Measurements from ENCODE around the gene SORD. TPM values are rescaled to one million over a fixed set of nuclear protein-coding genes. Genes with fewer than 3 reads are reported as not detected.
A peak's percentile ranks its signal among the peaks of the same experiment; 100 is the strongest.
"Not testable (repeated sequence)": the region's sequence is repeated elsewhere in the genome, so short reads cannot be mapped to it uniquely, and the experiment has no call there.

Gene SORD
- total RNA-seq, 1 experiment from 2014 or later: 44.3 TPM

DNA sequence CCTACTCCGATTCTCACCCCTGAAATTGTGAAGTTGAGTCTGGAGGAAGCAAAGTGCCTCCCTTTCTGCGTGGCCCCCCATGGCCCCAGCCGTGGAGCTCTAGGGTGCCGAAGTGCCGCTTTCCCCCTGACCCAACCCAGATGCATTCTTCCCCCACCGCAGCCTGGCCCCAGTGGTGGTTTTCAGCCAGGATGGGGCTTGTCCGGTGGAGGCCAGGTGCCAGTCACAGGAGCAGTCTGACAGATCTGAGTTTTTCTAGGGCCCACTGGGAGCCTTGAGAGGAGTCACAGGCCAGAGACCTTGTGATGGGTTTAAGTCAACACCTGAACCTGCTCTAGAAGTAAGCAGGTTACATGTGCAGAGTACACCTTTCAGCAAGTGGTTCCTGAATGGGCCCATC lies 39.3 kb downstream of the SORD start:
- DNase-seq (ENCODE audit: low read depth): not testable (repeated sequence)

DNA sequence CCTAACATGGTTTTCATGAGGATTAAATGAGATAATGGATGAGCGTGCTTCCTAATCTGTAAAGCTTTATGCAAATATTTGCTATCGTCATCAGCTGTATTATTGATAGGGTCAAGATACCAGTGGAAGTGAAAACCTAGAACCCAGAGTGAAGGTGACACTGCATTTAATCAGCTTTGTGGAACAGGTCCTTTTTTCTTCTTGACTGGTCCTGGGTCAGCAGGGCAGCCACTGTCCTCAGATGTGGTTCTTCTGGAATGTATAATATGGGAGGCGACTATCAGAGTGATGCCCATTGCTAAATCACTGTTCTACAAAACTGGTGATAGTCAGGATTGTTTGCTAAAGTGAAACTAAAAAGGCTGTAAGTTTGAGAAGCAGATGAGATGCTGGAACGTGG lies 41.4 kb downstream of the SORD start:
- DNase-seq (ENCODE audit: low read depth): peak; percentile 26

DNA sequence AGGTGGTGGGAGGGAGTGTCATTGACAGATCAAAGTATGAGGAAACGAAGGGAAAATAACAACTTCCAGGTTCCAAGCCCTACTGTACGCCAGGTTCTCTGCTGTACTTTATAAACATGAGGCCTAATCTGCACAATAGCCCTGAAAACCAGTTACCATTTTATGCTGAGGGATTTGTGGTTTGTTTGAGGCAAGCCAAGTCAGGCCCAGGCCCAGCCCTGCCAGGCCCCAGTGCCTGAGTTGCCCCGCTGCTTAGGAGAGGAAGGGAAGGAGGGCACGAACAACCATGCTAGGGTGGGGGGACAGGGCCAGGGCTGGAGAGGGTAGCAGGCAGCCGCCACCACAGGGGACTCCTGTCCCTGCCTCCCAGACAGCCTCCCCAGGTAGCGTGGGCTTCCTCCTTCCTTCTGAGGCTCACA lies 47.0 kb downstream of the SORD start:
- DNase-seq (ENCODE audit: low read depth): not testable (repeated sequence)

DNA sequence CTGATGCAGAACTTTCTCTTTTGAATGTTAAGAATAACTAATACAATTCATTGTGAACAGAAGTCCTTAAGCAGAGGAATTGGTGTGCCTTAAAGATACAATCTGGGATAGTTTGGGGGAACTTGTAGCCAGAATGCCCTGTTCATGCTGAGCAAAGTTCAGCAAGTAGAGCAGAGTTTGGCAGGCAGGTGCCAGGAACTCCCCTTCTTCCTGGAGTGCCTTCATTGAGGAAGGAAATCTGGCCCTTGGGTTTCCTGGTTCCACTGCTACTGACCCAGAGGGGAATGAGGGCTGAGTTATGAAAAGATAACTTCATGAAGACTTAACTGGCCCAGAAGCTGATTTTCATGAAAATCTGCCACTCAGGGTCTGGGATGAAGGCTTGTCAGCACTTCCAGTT lies 50.6 kb downstream of the SORD start:
- not testable (repeated sequence) for DNase-seq (ENCODE audit: low read depth)

DNA sequence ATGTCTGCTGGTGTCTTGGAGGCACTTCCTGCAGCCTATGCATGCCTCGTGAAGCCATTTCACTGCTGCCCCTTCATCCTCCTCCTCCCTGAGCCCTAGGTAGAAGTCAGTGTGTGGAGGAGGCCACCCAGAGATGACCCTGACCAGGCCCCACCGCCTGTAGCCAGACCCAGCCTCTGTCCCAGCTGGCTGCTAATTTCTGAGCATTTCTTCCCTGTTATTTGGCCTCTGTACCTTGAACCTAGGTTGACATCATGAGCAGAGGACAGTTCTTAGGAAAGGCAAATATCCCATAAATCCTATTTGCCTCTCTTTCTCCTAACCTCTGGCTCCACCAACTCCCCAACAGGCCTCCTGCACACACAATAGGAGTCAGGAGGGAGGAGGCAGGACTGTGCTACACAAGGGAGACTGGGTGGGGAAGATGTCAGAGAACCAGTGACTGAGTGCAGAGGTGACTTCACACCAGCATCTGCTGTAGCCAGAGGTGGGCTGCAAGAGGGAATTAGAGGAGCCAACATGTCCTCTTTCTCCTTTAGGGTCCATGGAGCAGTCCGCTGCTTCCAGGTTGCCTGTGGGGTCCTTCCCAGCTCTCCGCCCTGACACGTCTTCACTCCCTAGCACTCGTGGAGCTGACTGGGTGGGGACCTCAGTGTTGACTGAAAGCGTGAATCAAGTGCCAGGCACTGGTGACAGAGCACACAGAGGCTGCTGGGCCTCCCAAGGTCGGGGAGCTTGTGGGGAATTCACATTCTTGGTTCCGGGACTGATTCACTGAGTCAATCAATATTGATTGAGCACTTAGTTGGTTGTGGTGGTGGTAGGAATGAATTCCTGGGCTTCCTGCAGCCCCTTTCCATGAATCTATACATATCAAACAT lies 52.7 kb downstream of the SORD start:
- not testable (repeated sequence) for DNase-seq (ENCODE audit: low read depth)

DNA sequence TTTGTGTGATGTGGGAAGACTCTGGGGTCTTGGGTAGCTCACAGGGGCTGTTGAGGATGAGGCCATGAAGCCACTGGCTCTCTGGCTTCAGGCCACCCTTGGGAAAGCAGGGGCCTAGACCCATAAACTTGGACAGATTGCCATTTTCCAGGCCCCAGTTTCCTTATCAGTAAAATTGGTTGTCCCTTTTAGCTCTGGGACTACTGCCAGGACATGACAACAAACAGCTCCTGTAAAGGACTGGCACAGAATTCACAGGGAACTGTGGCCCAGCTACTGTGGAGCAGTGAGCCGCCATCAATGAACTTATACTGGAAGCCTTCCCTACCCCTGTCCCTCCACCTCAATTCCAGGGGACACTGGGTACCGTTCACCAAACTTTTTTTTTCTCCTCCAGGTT lies 54.4 kb downstream of the SORD start:
- DNase-seq (ENCODE audit: low read depth): not testable (repeated sequence)

DNA sequence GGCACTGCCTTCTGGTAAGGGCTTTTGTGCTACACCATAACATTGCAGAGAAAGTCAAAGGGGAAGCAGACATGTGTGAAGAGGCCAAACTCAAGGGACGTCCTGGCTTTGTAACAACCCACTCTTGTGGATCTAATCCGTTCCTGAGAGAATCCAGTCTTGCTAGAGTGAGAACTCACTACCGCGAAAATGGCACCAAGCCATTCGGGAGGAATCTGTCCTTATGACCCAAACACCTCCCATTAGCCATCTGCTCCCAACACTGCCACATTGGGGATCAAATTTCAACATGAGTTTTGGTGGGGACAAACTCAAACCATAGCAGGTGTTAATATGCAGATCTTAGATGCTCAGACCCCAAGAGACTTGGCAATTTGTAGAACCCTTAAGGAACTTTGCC lies 56.2 kb downstream of the SORD start:
- DNase-seq (ENCODE audit: low read depth): not testable (repeated sequence)

DNA sequence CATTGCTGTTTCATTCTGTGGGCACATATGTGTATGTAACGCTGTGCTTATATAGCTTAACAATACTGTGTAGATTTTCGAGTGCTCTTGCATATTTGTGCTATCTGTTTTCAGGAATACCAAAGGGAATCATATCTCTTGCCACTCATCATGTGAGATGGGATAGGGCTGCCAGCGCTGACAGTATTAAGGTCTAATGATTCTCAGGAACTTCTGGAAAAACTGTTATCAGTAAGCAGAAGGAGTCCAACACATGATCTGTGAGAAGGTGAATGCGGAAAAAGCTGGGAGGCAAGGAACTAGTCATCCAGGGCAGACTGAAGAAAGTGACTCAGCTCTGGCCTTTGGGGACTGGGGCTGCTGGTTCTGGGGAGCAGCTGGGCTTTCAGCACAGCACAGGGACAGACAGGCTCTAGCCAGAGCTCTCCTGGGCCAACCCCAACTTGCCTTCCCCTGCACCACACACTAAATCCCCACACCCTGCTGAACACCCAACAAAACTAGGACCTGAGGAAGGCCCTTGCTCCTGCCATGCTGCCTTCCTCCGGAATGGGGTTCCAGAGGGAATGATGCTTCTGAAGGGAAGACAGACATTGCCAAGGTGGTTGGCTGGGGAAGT lies 56.7 kb downstream of the SORD start:
- DNase-seq (ENCODE audit: low read depth): not testable (repeated sequence)

DNA sequence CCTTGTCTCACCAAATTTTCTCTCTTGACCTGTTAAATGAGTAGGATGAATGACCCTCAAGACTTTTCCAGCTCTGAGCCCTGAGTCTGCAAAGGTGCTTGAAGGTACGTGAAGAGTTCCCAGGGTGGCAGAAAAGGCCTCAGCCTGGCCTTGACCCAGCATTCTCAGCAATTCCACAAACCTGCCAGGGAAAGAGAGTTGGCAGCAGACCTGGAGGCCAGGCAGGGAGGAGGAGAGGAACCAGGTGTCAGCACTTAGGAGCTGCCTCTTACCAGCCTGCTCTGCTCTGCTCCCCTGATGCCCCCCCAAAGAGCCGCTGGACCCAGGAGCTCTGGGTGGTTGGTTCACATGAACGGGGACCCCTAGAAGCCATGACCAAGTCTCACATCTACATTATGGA lies 57.6 kb downstream of the SORD start:
- not testable (repeated sequence) for DNase-seq (ENCODE audit: low read depth)

DNA sequence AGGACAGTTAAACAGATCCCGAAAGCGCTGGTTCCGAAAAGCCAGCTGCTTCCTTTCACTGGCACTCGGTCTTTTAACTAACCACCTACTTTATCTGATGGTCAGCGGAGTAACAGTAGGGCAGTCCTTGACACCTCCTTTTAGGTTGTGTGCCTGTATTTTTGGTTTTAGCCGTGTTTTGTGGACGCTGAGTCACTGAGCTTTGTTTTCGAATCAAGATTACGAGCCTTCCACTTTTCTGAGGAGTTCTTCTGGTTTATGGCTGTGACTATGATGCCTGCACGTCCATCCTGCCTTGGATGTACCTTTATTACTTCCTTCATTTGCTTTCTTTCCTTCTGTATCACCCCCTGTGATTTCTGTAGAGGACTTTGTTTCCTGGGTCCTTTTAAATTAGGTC lies 59.4 kb downstream of the SORD start:
- DNase-seq (ENCODE audit: low read depth): not testable (repeated sequence)

DNA sequence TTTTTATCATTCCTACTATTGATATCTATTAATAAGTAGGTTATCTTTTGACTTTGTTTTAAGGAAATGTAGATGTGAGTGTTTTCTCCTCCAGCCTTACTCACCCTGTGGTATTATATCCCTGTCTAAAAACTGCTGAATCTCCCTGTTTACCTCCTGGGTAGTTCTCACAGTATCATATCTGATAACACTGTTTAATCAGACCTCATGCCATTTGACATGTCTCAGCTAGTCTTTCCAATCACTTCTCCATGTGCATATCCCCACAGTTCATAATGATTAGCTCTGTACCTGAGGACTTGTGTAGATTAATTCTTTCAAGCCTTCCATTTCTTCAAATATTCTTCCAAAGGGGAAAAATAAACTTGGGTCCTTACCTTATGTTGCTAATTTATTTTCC lies 60.2 kb downstream of the SORD start:
- no peak for DNase-seq (ENCODE audit: low read depth)

DNA sequence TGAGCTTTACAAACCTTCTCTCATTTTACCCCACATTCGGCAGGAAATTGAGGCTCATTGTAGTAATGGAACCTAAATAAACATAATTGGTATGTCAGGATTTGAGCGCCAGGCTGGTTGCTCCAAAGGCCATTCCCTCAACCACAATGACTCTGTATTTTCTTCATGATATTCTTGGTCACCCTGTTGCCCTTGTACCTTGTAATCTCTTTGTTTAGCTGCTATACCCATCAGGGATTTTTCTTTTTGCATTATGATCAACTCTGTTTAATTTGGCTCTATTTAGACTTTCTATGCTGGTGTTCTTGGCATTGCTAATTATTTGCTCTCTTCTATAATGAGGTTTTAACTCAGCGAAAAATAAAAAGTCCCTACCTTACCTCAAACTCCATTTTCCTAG lies 61.2 kb downstream of the SORD start:
- DNase-seq (ENCODE audit: low read depth): no peak

DNA sequence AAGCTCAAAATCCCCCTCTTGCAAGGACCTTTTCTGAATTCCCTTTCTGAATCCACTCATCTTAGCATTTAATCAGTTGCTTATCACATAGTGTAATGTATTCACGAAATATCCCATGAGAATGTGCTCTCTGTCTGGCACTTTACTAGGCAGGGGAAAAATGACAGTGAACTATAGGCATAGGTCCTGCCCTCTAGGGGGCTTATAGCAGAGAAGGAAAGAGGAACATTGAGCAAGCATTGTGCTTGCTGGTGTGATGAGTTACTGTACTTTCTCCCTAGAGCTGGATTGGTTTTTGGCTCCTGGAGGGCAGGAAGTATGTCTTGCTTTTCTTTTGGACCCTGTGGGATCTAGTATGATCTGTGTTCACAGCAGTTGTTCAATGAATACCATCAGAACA lies 64.5 kb downstream of the SORD start:
- no peak for DNase-seq (ENCODE audit: low read depth)

DNA sequence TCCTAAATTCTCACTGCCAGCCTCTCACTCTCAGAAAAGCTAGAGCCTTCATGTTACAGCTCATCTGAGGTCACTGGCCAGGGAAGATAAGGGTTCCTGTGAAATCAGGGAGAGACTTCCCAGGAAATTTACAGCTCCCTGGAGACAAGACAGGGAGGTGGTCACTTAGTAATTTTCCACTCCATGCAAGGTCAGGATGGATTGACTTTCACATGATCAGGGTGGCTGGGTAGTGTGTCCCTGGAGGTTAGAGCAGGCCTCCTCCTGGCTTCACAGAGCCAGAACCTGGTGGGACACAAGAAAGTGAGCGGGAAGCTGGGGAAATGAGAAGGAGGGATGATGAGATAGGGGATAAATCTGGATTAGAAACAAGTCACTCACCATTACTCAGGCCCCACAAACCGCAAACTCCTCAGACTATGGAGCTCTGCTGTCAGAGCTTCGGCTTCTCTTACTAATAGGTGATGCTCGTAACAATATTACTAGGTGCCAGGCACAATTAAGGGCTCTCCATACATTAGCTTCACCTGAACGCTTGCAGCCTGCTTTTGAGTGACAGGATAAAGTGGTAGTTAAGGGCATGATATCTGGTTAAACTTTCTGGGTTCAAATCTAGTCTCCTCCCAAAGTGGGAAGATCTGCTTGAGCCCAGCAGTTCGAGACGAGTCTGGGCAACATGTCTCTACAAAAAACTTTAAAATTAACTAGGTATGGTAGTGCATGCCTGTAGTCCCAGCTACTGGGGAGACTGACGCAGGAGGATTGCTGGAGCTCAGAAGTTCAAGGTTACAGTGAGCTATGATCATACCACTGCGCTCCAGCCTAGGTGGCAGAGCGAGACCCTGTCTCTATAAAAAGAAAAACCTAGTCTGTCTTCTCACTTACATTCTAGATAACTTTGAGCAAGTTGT lies 66.1 kb downstream of the SORD start:
- DNase-seq (ENCODE audit: low read depth): no peak

DNA sequence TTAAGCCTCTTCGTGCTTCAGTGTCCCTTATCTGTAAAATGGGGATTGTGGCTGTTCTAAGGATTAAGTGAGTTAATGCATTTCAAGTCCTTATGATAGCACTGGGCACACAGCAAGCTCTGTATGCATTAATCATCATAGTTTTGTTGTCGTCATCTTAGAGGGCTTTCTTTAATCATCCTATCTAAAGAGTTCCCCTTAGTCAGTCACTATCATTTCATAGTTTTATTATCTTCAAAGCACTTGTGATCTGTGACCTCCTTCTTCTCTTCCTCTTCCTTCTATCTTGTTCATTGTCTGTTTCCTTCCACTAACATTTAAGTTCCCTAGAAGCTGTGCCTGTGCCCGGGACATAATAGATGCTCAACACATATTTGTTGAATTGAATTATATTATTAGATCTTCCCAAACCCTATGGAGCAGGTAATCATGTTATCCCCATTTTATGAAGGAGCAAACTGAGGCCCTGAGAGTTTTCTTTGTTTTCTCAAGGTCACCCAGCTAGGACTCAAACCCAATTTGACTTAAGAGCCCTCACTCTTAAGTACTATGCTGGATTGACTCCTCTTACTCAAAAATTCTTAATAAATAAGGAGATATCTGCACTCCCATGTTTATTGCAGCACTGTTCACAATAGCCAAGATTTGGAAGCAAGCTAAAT lies 66.8 kb downstream of the SORD start:
- no peak for DNase-seq (ENCODE audit: low read depth)

DNA sequence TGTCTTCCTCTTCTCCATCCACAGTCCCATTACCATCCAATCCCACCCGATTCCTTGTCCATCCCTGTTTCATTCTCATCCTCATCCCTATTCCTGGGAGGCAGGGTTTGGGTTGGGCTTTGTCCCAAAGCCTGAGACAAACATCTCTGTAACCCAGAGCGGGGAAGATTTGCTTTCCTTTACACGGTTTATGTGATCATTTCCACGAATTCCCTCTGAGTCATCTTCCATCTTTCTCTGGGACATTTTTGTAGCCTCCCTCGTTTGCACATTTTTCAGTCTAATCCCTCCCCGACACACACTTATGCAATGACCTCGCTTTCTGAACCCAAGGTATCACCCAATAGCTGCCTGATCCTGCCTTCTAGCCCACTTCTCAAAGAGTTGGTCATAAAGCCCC lies 68.2 kb downstream of the SORD start:
- DNase-seq (ENCODE audit: low read depth): peak; percentile 57

DNA sequence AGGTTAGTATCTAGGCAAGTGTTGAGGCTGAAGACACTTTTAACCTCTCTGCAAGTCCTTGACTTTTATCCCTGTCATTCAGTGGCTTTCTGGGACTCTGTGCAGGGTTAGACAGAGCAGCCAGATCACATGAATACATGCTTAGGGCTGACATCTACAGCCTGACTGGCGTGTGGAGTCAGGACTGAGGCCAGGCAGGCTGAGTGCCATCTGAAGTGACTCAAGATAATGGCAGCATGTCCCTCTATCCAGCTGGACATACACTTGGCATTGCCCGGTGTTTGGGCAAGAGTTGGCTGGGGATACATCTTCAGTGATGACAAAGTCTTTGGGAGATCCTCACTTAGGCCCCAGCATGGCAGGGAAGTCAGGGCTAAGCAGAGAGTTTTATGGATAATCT lies 68.6 kb downstream of the SORD start:
- no peak for DNase-seq (ENCODE audit: low read depth)

DNA sequence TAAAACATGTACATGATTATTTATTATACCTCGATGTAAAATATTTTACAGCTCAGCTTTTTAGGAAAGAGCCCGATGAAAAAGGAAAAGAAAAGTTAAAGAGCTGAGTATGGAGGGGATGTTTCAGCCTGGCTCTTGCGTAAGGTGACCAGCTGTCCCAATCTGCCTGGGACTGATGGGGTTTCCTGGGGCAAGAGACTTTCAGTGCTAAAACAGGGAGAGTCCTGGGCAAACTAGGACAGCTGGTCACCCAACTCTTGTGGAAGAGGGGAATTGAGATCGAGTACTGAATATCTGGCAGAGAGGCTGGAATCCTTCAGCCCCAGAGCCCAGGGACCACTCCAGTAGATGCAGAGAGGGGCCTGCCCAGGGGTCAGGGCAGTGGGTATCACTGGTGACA lies 70.0 kb downstream of the SORD start:
- DNase-seq (ENCODE audit: low read depth): peak; percentile 35

DNA sequence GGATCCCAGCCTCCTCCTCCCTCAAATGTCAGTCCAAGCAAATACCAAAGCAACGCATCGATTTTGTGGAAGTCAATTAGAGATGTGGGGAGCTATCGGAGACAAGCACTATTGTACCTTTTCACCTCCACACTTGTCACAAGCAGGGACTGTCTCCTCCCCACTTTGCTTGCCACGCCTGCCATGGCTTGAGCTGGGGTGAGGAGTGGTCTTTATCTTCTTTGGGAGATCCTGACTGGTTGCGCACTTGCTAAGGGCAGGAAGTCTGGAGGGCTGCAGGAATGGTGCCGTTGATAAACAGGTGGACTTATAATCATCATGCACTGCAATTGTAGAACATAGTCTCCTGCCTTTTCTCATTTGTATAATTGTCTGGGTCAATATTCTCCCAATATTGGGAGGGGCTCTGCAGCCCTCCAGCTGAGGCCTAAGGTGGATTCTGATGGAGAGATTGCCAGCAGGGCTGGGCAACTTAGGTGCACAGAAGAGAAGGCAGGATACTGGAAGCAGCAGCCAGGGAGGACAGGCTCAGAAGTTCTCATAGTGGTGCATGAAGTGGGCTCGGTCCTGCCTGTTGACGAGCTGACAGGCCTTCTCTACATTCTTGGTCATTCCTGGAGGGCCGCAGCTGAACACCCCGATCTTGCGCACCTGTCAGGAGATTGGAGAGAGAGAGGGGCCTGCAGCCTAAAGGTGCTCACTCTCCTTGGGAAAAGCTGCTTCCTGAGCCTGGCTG lies 70.8 kb downstream of the SORD start:
- DNase-seq (ENCODE audit: low read depth): no peak

DNA sequence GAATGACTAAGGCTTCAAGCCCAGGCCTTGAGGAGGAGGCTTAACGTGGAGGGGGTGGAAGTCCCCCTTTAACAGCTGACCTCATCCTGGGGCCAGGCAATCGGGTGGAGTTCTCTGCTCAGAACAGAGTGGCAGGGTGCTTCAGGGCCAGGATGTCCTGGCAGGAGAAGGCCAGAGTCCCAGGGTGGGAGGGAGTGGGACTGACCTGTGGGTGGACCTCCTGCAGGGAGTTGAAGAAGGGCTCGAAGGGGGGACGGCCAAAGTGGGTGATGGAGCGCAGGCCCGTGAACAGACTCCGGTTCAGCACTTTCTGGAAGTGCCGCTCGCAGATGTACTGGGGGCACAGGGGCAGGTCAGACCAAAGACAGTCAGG lies 71.3 kb downstream of the SORD start:
- no peak for DNase-seq (ENCODE audit: low read depth)

DNA sequence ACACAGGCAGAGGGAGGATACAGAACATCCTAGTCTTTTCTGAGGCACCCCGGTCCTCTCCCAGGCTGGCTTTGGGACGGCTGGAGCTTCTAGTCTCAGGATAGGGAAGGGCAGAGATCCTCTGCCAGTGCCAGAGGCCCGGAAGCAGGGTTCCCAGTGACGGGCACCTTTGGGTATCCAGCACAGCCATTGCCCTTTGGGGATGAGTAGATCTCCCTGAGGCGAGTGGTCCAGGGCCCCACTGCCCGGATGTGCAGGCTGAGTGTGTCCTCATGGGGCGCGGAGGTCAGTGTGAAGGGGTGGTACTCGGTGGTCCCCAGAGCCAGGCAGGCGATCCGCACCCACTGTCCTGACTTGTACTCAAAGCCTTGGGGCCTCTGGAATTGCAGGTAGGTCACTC lies 72.7 kb downstream of the SORD start:
- no peak for DNase-seq (ENCODE audit: low read depth)

Data from LHCN-M2 (cell line).